H9 (cell line): ENCODE data around the gene LPIN2. TPM values are rescaled to one million over a fixed set of nuclear protein-coding genes. Genes with fewer than 3 reads are reported as not detected.
A peak's percentile ranks its signal among the peaks of the same experiment; 100 is the strongest.

Source experiments
- DNase-seq: peaks from one replicate; pipeline ENCODE4 v3.0.0-alpha.2; 2017
- H2AFZ ChIP-seq: one replicate; pipeline ENCODE4 v1.6.1; 2013; ENCODE audit warnings: mild to moderate bottlenecking, low read length, control low read depth, moderate library complexity
- H2AK5ac ChIP-seq: 2 replicates; pipeline ENCODE4 v1.6.1; 2013; ENCODE audit warnings: low read length, control low read depth, mixed read lengths; ENCODE audit not compliant: insufficient read length
- H2BK120ac ChIP-seq: one replicate; pipeline ENCODE4 v1.6.1; 2013; ENCODE audit warnings: low read depth, mild to moderate bottlenecking, low read length, control low read depth, inconsistent platforms; ENCODE audit not compliant: poor library complexity, severe bottlenecking
- H2BK12ac ChIP-seq: 2 replicates; pipeline ENCODE4 v1.6.1; 2013; ENCODE audit warnings: low read length, control low read depth, mixed read lengths, low read depth; ENCODE audit not compliant: insufficient read length
- H2BK15ac ChIP-seq: 2 replicates; pipeline ENCODE4 v1.6.1; 2013; ENCODE audit warnings: low read depth, low read length, control low read depth
- H2BK20ac ChIP-seq: one replicate; pipeline ENCODE4 v1.6.1; 2013; ENCODE audit warnings: low read depth, mild to moderate bottlenecking, low read length, control low read depth, inconsistent platforms; ENCODE audit not compliant: poor library complexity, severe bottlenecking
- H2BK5ac ChIP-seq: 2 replicates; pipeline ENCODE4 v1.6.1; 2013; ENCODE audit warnings: low read length, control low read depth, mixed read lengths; ENCODE audit not compliant: insufficient read length
- H3K14ac ChIP-seq: 2 replicates; pipeline ENCODE4 v1.6.1; 2013; ENCODE audit warnings: low read length, control low read depth; ENCODE audit not compliant: insufficient read depth
- H3K18ac ChIP-seq: 2 replicates; pipeline ENCODE4 v1.6.1; 2013; ENCODE audit warnings: low read depth, mild to moderate bottlenecking, mixed read lengths, low read length, control low read depth; ENCODE audit not compliant: insufficient read length
- H3K23ac ChIP-seq: 2 replicates; pipeline ENCODE4 v1.6.1; 2013; ENCODE audit warnings: low read length, control low read depth, mixed read lengths, low read depth; ENCODE audit not compliant: insufficient read length
- H3K23me2 ChIP-seq: 2 replicates; pipeline ENCODE4 v1.6.1; 2013; ENCODE audit warnings: low read depth, mild to moderate bottlenecking, mixed read lengths, low read length, control low read depth; ENCODE audit not compliant: insufficient read length, poor library complexity, severe bottlenecking
- H3K27ac ChIP-seq: 2 replicates; pipeline ENCODE4 v1.5.1; 2013; ENCODE audit warnings: low read length, control low read depth, mixed read lengths, low read depth; ENCODE audit not compliant: insufficient read length
- H3K27me3 ChIP-seq: 2 replicates; pipeline ENCODE4 v1.6.1; 2013; ENCODE audit warnings: low read length, control low read depth, inconsistent platforms; ENCODE audit not compliant: insufficient read depth
- H3K4ac ChIP-seq: 2 replicates; pipeline ENCODE4 v1.6.1; 2013; ENCODE audit warnings: low read depth, mild to moderate bottlenecking, control low read depth, inconsistent platforms, low read length, moderate library complexity
- H3K4me1 ChIP-seq: 2 replicates; pipeline ENCODE4 v1.6.1; 2013; ENCODE audit warnings: low read length, control low read depth, inconsistent platforms; ENCODE audit not compliant: insufficient read depth
- H3K4me2 ChIP-seq: 2 replicates; pipeline ENCODE4 v1.6.1; 2013; ENCODE audit warnings: low read length, control low read depth, mixed read lengths; ENCODE audit not compliant: insufficient read length, insufficient read depth
- H3K56ac ChIP-seq: 2 replicates; pipeline ENCODE4 v1.6.1; 2013; ENCODE audit warnings: low read depth, mild to moderate bottlenecking, mixed read lengths, low read length, control low read depth; ENCODE audit not compliant: insufficient read length
- H3K79me1 ChIP-seq: 2 replicates; pipeline ENCODE4 v1.6.1; 2013; ENCODE audit warnings: low read depth, mild to moderate bottlenecking, moderate library complexity, low read length, control low read depth, inconsistent platforms; ENCODE audit not compliant: insufficient read depth, poor library complexity, severe bottlenecking
- H3K79me2 ChIP-seq: 2 replicates; pipeline ENCODE4 v1.6.1; 2013; ENCODE audit warnings: low read length, control low read depth, inconsistent platforms; ENCODE audit not compliant: insufficient read depth
- H3K9ac ChIP-seq: 2 replicates; pipeline ENCODE4 v1.6.1; 2013; ENCODE audit warnings: low read length, control low read depth, mixed read lengths; ENCODE audit not compliant: insufficient read length; ENCODE audit errors: extremely low read depth
- H3K9me3 ChIP-seq: one replicate; pipeline ENCODE4 v1.6.1; 2013; ENCODE audit warnings: low read depth, low read length, inconsistent platforms; ENCODE audit not compliant: control insufficient read depth
- H3T11ph ChIP-seq: one replicate; pipeline ENCODE4 v1.6.1; 2013; ENCODE audit warnings: mild to moderate bottlenecking, low read length, control low read depth, inconsistent platforms
- H4K20me1 ChIP-seq: one replicate; pipeline ENCODE4 v1.6.1; 2013; ENCODE audit not compliant: control insufficient read depth, insufficient read length, insufficient read depth
- H4K5ac ChIP-seq: 2 replicates; pipeline ENCODE4 v1.6.1; 2013; ENCODE audit warnings: low read depth, mild to moderate bottlenecking, mixed read lengths, low read length, control low read depth; ENCODE audit not compliant: insufficient read length
- H4K8ac ChIP-seq: replicated peaks from 2 replicates; pipeline ENCODE4 v1.6.1; 2013; ENCODE audit warnings: low read length, control low read depth, mixed read lengths, low read depth; ENCODE audit not compliant: insufficient read length
- H4K91ac ChIP-seq: 2 replicates; pipeline ENCODE4 v1.6.1; 2013; ENCODE audit warnings: low read depth, mild to moderate bottlenecking, moderate library complexity, mixed read lengths, low read length, control low read depth; ENCODE audit not compliant: insufficient read length
- H3K27ac Mint-ChIP-seq, 3 experiments: 2 replicates in 2 of 3; 3 replicates in 1 of 3; pipeline ENCODE4 v1.8.0; 2020 to 2021; ENCODE audit warnings: mixed read lengths in 3 of 3, mild to moderate bottlenecking in 1 of 3, moderate library complexity in 1 of 3
- H3K27me3 Mint-ChIP-seq: 2 replicates; pipeline ENCODE4 v1.8.0; 2021; ENCODE audit warnings: low read depth, mild to moderate bottlenecking, moderate library complexity, mixed read lengths
- H3K36me3 Mint-ChIP-seq, 3 experiments: 2 replicates in 2 of 3; 3 replicates in 1 of 3; pipeline ENCODE4 v1.8.0; 2020 to 2021; ENCODE audit warnings: low read depth in 3 of 3, mixed read lengths in 3 of 3; ENCODE audit not compliant: insufficient read depth in 1 of 3
- H3K4me1 Mint-ChIP-seq, 2 experiments: 2 replicates each; pipeline ENCODE4 v1.8.0; 2020; ENCODE audit warnings: mixed read lengths in 2 of 2
- H3K4me3 Mint-ChIP-seq, 2 experiments: 2 replicates in 1 of 2; 3 replicates in 1 of 2; pipeline ENCODE4 v1.8.0; 2020 to 2021; ENCODE audit warnings: mild to moderate bottlenecking in 2 of 2, mixed read lengths in 2 of 2, moderate library complexity in 1 of 2
- H3K9me3 Mint-ChIP-seq, 2 experiments: 2 replicates in 1 of 2; 3 replicates in 1 of 2; pipeline ENCODE4 v1.8.0; 2020; ENCODE audit warnings: mild to moderate bottlenecking in 2 of 2, mixed read lengths in 2 of 2, moderate library complexity in 1 of 2
- WGBS: extraction: QIAGEN DNeasy Blood & Tissue Kit; methylation state at CpG from one replicate; pipeline ENCODE4 v1.1.7; 2013; ENCODE audit warnings: missing lambda C conversion rate, low lambda C conversion rate, mixed read lengths; ENCODE audit not compliant: insufficient read length; ENCODE audit errors: extremely low coverage; 5-methylcytosine and 5-hydroxymethylcytosine counted together
- total RNA-seq: library from RNA; stranded (reverse); gene quantifications from 2 replicates; pipeline ENCODE4 v1.2.1, GENCODE V29; 2021
- TF ChIP-seq, protein P1 (sequence below): fragments of 200-600 bp; sonication (generic); conservative IDR thresholded peaks from 3 replicates; pipeline ENCODE4 v1.8.0; 2021; ENCODE audit warnings: antibody characterized with exemption, mild to moderate bottlenecking

The LPIN2 gene
- total RNA-seq, 1 experiment from 2014 or later: 9.2 TPM

DNA sequence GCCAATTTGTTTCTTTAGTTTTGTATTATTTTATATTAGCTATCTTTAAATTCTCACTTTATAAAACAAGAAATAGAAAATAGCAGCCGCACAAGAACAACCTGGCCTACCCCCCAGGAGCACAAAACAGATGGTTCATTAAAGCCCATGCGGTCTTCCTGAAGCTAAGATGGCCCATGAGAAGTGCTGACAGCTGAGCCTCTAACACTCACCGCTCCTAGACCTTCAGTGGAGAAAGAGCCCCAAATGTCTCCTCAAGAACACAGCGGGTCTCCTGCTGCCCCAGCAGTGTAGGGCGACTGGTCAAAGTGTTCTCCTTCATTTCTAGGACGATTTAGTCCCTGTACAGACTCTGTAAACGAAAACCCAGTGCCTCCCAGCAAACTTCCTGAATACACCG is 45.1 kb downstream of the LPIN2 start:
- no peak overlapping the region for H2BK12ac ChIP-seq
- DNase-seq: no peak
- H2BK5ac ChIP-seq: no peak overlapping the region
- H3K27me3 ChIP-seq: no peaks in the 10 kb centered on the region
- no peak overlapping the region for H3K9ac ChIP-seq
- no peak overlapping the region for H3K4me2 ChIP-seq
- peak overlapping the region in 2 of 3 experiments; percentile 53 to 93; a peak in 5 of 7 replicates for H3K27ac Mint-ChIP-seq
- H4K20me1 ChIP-seq: no peaks in the 10 kb centered on the region
- H3K4ac ChIP-seq: no peak overlapping the region
- H3K4me1 Mint-ChIP-seq: peaks cover 29 to 32% of the 10 kb centered on the region in 2 experiments
- peak overlapping the region; percentile 5 to 20; a peak in 2 of 5 replicates for H3K4me3 Mint-ChIP-seq
- H3K36me3 Mint-ChIP-seq: no peaks in the 10 kb centered on the region
- no peak overlapping the region for H4K8ac ChIP-seq
- peaks cover 3% of the 10 kb centered on the region; the same call in 1 of the 2 replicates for H3K4me1 ChIP-seq
- no peaks in the 10 kb centered on the region for H3K23me2 ChIP-seq
- no peak overlapping the region for H3K14ac ChIP-seq
- no peak overlapping the region for H3K56ac ChIP-seq
- H2BK15ac ChIP-seq: no peak overlapping the region
- no peak overlapping the region for H2BK20ac ChIP-seq
- H3K9me3 ChIP-seq: no peaks in the 10 kb centered on the region
- H3K23ac ChIP-seq: no peak overlapping the region
- no CpG with 5 or more reads among the region's 8 CpGs for WGBS
- H2AFZ ChIP-seq: no peak overlapping the region
- TF ChIP-seq, protein P1, sequence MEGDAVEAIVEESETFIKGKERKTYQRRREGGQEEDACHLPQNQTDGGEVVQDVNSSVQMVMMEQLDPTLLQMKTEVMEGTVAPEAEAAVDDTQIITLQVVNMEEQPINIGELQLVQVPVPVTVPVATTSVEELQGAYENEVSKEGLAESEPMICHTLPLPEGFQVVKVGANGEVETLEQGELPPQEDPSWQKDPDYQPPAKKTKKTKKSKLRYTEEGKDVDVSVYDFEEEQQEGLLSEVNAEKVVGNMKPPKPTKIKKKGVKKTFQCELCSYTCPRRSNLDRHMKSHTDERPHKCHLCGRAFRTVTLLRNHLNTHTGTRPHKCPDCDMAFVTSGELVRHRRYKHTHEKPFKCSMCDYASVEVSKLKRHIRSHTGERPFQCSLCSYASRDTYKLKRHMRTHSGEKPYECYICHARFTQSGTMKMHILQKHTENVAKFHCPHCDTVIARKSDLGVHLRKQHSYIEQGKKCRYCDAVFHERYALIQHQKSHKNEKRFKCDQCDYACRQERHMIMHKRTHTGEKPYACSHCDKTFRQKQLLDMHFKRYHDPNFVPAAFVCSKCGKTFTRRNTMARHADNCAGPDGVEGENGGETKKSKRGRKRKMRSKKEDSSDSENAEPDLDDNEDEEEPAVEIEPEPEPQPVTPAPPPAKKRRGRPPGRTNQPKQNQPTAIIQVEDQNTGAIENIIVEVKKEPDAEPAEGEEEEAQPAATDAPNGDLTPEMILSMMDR: no peak
- H3T11ph ChIP-seq: no peak overlapping the region
- no peak overlapping the region for H4K91ac ChIP-seq
- H3K18ac ChIP-seq: no peak overlapping the region
- H3K27ac ChIP-seq: no peak overlapping the region
- H3K79me2 ChIP-seq: 0 out of 2 replicates have a peak, but pooled peaks cover 2% of the 10 kb centered on the region
- H2AK5ac ChIP-seq: no peak overlapping the region
- H4K5ac ChIP-seq: no peak overlapping the region
- no peak overlapping the region for H2BK120ac ChIP-seq
- H3K79me1 ChIP-seq: no peaks in the 10 kb centered on the region
- no peaks in the 10 kb centered on the region for H3K9me3 Mint-ChIP-seq
- H3K27me3 Mint-ChIP-seq: no peaks in the 10 kb centered on the region
